Measurements from ENCODE around the gene THTPA. TPM values are rescaled to one million over a fixed set of nuclear protein-coding genes. Genes with fewer than 3 reads are reported as not detected.
A peak's percentile ranks its signal among the peaks of the same experiment; 100 is the strongest.

Gene THTPA
- total RNA-seq, 1 donor from 2014 or later: 20.2 TPM

GRCh38 chr14:23551266-23552028 lies 4.6 kb upstream of the THTPA start, which contains the start of gene ZFHX2:
Gene ZFHX2 (minus strand): TSS chr14:23551765. CDS start chr14:23535325, 16,440 bp downstream.
- no peak for DNase-seq (ENCODE audit: low spot score)

GRCh38 chr14:23555533-23555881 lies 564 bp upstream of the THTPA start:
- no peak for DNase-seq (ENCODE audit: low spot score)

- no peak for DNase-seq (ENCODE audit: low spot score)
Observed at GRCh38 chr14:23556700-23557440, 799 bp downstream of the THTPA start.

- no peak for DNase-seq (ENCODE audit: low spot score)
Observed at GRCh38 chr14:23557521-23557920, 1.4 kb downstream of the THTPA start.

- DNase-seq (ENCODE audit: low spot score): no peak
Observed at GRCh38 chr14:23557946-23558345, 1.9 kb downstream of the THTPA start.

GRCh38 chr14:23558346-23559009 lies 2.4 kb downstream of the THTPA start:
- no peak for DNase-seq (ENCODE audit: low spot score)

GRCh38 chr14:23559010-23559925 lies 3.2 kb downstream of the THTPA start:
- no peak for DNase-seq (ENCODE audit: low spot score)

- no peak for DNase-seq (ENCODE audit: low spot score)
Observed at GRCh38 chr14:23559926-23560520, 4.0 kb downstream of the THTPA start.

- no peak for DNase-seq (ENCODE audit: low spot score)
Observed at GRCh38 chr14:23561259-23561658, 5.2 kb downstream of the THTPA start.

GRCh38 chr14:23561873-23562821 lies 6.1 kb downstream of the THTPA start:
- DNase-seq (ENCODE audit: low spot score): no peak

GRCh38 chr14:23562822-23563472 lies 6.9 kb downstream of the THTPA start:
- DNase-seq (ENCODE audit: low spot score): no peak

- DNase-seq (ENCODE audit: low spot score): peak; percentile 42
Observed at GRCh38 chr14:23563473-23564180, 7.6 kb downstream of the THTPA start.

- peak; percentile 41 for DNase-seq (ENCODE audit: low spot score)
Observed at GRCh38 chr14:23564181-23564812, 8.2 kb downstream of the THTPA start.

- peak; percentile 40 for DNase-seq (ENCODE audit: low spot score)
Observed at GRCh38 chr14:23564876-23565275, 8.8 kb downstream of the THTPA start.

GRCh38 chr14:23565626-23566025 lies 9.6 kb downstream of the THTPA start:
- no peak for DNase-seq (ENCODE audit: low spot score)

GRCh38 chr14:23566112-23566777 lies 10.2 kb downstream of the THTPA start:
- DNase-seq (ENCODE audit: low spot score): peak; percentile 40

GRCh38 chr14:23566778-23567185 lies 10.7 kb downstream of the THTPA start:
- no peak for DNase-seq (ENCODE audit: low spot score)

All from ureter (tissue), 1 donor.